GM19328 (cell line): ENCODE measurements around the gene PCDH9.
A peak's percentile ranks its signal among the peaks of the same experiment; 100 is the strongest.

Source experiments
- ATAC-seq: cut with Tn5 transposase; IDR thresholded peaks from one replicate; pipeline ENCODE4 v1.9.1; 2021; ENCODE audit warnings: mild to moderate bottlenecking, moderate library complexity; ENCODE audit not compliant: unreplicated experiment

Gene PCDH9

DNA sequence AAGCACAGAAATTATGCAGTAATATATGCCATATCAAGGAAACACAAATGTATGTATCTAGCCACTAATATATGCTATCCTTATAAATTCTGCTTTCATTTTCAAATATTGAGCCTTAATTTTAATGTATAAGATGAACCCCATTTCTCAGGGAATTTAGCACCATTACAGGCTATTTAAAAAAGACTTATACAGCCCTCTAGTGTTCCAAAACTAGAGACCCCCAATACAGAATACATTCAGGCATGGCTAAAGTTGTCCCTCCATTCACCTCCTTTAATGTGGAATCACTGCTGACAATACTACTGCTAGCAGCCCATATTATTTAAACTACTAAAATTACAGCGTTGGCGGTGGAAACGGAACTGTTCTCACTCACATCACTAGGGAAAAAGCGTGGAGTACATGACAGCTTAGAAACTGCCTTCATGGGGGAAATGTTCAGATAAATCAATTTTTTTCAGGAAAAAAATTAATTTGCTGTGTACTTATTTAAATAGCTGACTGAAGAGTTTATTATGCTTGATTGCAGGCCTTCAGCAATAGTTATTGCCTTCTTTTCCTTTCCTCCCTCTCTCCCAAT, 541.0 kb downstream of the PCDH9 start:
- ATAC-seq = no peak

DNA sequence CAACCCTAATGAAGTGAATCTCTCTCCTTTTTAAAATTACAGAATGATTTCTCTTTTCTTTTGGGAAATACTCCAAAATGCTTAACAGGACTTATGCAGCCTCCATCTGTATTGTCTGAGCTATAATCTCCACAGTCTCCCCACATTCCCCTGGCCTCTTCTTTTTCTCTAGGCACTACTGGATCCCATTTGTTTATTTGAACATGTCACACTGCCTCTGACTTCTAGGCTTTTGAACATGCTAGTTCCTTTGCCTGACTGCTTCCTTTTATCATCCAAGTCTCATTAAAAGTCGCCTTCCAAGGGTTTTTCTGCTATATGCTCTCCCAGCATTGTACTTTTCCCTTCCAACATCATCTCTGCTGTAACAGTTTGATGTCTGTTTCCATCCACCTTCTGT, 548.7 kb downstream of the PCDH9 start:
- no peak for ATAC-seq

DNA sequence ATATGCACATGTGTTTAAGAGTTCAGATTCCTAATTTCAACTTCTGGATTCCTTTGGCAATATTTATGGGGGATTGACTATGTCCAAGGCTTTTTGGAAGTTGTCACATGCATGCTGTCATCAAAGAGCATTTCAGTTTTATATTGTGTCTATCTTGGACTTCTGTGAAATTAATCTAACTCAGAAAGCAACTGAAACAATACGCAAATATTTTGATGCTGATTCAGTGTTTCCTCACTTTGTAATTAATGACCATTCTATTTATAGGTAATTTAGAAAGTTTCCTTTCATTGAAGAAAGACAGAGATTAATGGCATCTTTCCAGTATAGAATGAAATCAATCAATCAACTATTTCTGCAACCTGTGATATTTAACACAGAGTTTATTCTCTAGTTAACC, 550.1 kb downstream of the PCDH9 start:
- ATAC-seq = no peak

DNA sequence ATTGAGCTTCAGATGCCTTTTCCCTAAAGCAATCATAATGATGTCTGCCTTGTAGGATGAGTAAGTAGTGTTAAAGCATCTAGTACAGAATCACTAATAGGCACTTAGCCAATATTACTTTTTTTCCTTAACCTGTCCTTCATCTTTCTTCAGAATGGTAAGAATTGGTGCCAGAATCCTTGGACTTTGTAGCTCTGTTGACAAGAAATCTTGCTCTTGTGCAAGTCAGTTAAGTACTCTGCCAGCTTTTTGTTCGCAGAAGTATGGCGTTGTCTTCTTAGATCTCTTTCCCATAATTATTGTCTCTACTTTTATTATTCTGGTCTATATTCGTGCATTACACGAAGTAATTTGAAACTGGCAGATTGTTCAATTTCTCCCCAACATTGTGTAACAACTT, 554.5 kb downstream of the PCDH9 start:
- no peak for ATAC-seq

DNA sequence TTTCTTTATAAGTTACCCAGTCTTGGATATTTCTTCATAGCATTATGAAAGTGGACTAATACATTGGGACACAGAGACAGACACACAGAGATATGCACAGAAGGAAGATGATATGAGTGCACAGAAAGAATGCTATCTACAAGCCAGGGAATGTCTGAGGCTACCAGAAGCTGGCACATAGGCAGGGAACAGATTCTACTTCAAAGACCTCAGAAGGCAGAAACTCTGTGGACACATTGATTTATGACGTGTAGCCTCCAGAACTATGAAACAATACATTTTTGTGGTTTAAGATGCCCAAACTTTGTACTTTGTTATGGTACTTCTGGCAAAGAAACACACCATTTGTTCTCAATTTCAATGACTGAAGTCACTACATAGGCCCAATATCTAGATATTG, 556.7 kb downstream of the PCDH9 start:
- ATAC-seq = no peak

DNA sequence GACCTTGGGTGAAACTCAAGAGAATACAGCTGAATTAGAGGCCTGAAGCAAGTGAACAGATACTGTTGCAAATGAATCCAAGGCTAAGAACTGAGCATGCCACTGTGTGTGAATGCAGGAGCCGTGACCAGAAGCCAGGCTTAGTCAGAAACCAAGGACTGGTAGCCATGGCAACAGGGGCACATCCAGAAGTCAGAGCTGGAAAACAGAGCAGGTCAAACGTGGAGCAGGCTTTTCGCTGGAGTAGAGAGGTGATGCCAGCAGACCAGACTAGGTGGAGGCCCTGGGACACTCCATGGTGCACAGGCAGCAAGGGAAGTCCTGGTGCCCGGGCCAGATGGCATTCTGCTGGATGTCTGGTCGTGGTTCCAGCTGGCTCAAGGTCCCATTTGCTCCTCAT, 564.1 kb downstream of the PCDH9 start:
- no peak for ATAC-seq

DNA sequence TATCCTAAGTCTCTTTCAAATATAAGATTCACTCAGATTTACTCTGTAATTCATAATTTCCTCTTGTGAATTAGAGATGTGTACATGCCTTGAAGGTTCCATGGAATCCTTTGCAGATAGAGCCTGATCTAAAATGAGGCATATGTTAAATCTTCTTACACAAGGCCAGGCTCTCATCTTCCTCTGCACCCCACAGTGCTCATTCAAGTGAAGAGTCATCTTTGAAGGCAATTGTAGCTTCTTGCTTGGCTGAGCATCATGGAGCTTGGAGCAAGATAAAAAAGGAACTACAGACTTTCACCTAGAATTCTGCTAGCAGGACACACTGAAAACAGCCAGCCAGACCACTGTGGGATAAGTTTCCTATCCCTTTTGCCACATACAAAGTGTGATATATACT, 566.4 kb downstream of the PCDH9 start:
- ATAC-seq = no peak

DNA sequence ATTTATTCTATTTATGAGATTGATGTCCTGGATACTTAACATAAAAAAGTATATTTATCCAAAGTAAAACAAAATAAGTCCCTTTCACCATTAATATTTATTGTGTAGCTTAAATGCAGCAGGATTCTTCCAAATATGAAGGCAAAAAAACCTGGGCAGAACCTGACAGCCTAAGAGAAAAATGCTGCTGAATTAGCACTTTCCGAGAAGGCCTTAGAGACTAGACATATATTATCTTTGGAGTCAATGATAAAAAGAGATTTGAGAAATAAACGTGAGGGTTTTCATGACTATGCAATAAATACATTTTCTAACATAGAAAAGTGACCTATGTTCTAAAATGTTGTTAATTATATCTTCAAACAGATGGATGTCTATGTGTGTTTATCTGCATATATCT, 566.9 kb downstream of the PCDH9 start:
- no peak for ATAC-seq

DNA sequence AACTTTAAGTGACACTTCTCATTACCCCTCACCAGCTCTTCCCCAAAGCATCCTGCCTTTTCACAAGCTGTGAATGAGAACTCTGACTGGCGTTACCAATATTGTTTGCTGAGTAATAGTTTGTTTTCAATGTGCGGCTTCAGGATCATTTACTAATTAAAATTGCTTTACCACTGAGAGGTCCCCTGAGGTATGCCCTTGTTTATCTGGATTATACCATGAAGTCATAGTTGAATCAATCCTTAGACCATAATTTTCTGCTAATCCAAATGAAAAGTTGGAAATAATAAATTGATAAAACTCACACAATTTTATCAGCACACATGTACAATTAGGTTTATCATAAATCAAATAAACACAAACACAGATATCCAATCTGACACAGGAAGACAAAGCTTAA, 568.8 kb downstream of the PCDH9 start:
- ATAC-seq = no peak

DNA sequence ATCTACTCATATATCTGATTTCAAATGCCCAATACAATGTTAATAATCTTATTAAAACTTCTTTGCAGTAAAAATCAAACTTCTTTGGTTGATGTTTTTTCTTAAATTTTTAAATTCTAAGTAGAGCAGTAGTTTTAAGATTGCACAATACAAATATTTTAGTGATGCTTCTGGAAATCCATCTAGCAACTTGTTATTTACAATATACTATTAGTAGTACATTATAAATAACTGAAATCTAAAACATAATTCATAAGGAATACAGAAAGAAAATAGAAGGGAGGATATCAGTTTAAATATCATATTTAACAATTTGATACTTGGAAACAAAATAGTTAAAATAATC, 569.7 kb downstream of the PCDH9 start:
- ATAC-seq = no peak

DNA sequence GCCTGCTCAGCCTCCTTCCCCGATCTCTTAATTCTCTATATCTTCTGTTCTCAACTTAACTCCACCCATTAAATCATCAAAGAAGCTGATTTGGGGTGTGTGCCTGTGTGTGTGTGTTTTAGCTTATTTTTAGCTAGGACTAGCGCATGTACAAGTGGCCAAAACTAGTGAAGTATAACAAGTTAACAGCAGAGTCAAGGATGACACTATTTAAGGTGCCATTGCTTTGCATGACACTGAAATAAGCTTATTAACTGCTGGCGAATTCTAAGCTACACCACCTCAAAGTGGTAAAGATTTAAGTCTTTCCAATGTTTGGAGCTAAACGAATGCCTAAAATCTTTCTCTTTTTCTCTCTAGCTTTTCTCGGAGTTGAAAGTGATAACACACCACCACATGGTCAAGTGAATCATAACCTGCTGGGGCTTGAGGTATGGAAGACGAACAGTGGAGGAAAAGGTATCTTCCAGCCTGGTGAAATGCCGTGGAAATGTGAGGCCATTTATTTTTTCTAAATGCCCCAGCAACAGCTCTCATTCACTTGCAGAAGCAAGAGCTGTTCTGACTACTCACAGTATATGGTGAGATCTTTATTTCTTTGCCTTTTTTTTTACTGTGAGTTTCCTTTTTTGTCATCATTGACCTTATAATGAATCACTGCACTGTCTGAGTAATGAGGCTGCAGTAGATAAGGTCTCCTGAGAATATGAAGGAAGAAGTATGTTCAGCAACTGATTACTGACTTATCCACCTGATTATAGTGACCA, 570.3 kb downstream of the PCDH9 start:
- peak; percentile 64 for ATAC-seq

DNA sequence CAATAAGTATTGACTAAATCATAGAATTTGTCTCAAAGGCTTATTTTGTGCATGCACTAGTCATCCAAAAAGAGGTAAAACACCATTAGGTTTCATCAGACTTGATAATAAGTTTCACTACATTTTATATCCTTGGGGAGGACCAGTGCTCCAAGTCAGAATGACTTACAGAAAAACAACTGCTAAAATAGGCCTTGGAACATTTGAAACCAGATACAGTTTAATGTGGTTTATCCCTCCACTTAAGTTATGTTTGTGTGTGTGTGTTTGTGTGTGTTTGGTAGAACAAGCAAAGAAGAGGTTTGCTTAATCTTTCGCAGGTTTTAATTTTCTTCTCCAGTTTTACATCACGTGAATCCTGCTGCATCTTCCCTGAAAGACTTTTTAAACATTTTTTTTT, 570.9 kb downstream of the PCDH9 start:
- ATAC-seq = no peak

DNA sequence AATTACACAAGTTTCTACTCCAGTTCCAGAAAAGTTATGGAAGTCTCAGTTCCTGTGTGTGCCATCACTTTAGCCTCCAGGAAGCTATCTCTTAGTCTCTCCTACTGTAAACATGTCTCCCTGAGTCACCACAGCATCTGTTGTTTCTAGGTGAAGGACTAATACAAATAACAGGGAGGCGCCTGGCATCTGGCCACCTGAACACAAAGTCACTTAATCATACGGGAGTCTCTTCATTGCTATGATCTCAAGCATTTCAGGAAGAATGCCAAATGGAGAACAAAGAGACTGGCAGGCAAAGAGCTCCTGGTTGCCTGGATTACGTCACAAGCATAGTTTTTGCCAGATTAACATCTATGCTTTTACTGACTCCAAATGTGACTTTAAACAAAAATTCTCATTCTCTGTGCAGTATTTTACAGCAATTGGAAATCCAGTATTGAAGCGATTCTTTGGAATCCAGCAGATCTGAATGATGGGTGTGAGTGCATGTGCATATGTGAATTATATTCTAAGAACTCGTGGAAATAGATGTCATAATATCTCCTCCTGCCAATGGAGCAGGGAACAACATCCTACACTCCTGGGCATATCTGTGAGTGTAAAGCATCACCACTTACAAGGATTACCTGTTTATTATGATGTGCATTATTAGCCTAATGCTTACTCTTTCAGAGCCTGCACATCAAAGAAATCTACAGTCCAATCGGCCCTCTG, 572.8 kb downstream of the PCDH9 start:
- ATAC-seq = no peak

DNA sequence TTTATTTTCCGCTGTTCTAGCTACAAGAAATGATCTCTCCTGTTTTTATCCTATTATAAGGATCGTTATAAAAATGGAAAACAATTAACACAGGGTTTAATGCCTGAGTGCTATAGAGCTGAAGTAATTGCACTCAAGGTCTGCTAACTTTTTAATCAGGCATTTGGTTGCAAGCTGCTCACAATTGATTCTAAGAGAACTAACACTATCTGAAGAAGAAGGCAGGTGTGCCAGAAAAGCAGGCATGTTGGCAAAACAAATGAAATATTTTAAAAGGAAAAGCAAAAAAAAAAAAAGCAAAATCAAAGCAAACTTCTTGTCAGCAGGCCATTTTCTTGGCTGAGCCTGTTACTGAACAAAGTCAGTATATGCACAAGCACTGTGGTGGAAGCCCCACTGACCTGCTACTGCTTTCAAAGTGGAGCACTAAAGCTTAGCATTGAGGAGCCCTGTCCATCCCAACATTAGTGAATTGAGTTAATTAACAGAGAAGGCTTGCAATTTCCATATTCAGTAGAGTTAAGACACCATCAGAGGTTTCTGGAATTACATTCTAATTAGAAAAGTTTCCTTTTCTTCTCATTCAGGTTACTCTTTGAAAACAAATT, 574.2 kb downstream of the PCDH9 start:
- no peak for ATAC-seq

DNA sequence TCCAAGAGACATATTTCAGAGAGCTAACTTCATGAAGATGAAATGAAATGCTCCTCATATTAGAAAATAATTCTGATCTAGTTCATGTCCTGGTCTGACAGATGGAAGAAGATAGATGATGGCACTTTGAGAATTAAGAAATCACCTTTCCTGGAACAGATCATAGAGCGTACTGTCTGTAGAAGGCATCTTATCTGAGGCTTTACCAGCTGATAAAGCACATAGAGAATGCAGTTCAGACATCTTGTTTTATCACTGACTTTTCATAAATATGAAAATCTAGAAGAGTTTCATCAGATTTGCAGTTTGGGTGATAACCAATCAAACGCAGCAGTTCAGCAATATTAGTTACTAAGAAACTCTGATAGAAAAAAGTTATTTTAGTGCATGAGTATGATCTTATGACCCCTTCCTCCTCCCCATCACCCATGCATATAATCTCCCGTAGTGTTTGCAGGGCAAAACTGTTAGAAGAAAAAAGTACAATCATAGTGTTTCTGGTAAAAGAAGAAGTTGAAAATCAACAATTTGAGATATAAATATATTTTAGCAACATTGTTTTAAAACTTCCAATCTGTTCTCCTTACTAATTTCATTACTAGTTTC, 585.2 kb downstream of the PCDH9 start:
- ATAC-seq = no peak

DNA sequence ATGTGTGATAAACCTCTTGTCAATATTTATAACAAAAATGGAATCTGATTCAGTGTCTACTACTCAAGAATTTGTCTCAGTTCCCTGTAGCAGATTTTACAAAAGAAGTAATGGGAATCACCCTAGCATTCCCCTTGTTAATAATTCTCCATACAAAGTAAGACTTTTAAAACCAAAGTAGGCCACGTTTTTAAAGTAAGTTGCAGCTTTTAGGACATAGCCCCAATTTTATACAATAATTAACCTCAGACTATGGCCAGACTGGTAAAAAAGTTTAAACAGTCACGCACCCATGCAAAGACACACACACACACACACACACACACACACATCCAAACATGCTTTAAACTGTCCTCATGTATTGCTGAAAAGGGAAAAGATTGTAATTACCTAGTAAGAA, 589.9 kb downstream of the PCDH9 start:
- ATAC-seq = no peak

DNA sequence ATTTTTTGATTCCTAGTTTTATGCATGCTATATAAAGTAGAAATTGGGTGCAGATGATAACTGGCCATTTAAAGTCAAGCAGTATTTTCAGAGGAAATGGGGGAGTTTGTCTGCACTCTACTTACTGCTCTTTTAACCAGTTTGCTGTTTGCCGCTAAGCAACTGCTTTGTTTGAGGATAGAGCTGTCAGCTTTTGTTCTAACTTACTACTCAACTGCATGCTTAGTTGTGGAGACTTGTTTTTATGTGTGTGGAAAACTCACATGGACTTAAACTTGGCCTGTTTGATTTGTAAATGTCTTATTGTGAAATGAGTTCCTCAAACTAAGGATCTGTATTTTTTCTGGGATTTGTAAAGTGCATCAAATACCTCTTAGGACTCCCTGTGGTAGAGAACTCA, 591.1 kb downstream of the PCDH9 start:
- ATAC-seq = no peak

DNA sequence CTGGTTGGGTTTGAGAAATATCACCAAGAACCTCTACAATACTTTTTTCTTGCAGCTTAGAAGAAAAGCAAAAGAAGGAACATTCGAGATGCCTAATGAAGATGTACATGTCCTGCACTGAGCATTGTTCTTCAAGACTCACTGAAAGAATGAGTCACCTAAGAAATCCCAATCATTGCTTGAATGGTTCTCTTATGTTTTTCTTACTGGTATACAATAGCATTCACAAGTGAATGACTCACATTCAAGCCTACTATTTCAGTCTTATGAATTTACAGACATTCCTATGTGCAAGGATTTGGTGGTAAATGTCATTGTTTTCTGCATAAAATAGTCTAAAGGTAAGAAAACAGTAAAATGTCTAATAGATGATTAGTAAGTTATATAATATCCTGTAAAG, 594.6 kb downstream of the PCDH9 start:
- no peak for ATAC-seq

DNA sequence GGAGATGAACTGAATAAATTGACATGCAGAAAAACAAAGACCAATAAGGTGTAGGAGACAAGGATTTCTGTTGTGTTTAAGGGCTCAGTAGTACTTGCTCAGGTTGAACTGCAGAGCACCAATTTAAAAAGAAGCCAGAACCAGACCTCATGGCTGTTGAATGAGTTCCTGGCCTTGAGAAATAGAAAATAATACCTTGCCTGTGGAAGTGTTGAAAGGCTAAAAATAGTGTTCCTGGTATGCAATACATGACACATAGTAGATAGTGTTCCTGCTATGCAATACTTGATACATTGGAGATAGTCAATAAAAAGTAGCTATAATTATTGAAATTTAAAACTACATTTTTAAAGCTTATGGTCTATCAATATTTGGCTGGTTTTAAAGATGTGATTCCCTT, 595.8 kb downstream of the PCDH9 start:
- no peak for ATAC-seq

DNA sequence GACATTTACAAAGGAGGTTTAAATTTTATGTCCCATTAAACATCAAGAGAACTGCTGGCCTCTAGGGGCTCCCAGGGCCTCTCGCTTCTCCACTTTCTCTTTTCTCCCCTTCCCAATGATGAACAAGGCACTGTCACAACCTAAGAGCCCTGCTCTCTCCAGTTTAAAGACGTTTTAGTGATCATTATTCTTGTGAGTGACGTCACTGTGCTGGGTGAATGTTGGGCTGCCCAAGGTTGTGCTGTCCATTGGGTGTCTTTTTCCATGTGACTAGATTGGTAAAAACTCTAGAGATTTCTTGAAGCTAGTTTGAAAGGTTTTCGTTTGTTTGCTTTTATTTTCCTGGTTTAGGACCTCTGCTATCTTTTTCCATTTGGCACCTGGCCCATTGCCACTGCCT, 602.6 kb downstream of the PCDH9 start:
- ATAC-seq = no peak

DNA sequence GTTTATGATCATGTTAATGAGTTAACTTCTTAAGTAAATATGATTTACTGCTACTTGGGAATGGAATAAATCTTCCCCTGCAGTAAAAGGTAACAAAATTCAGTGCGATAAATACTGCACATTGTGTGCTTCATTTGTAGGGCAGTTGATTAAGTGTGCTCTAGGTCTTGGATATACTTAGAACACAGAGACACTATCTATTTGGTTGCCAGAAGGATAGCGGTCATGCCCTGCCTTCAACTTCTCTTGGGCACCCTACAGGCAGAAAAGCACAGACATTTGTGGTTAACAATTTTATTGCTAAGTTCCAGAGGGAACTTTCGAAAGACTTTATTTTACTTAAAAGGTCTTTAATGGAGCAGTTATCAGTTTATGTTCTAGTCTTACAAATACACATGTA, 605.8 kb downstream of the PCDH9 start:
- ATAC-seq = no peak
